ENCODE measurements around the gene SLC45A1.

GRCh38 chr1:8362701-8363101 lies 44.8 kb downstream of the SLC45A1 start:
- TF ChIP-seq CTCF (IDR thresholded peaks at IDR 0.05; ENCODE audit: low read depth, low read length) (no peak), EZH2phosphoT487 (IDR thresholded peaks at IDR 0.05; ENCODE audit: low read depth) (no peak)
